Amniotic epithelial cell (primary cell): ENCODE measurements around the gene PHF11.
"Not testable (repeated sequence)": the region's sequence is repeated elsewhere in the genome, so short reads cannot be mapped to it uniquely, and the experiment has no call there.

Experiments used
- DNase-seq: peaks from one replicate; pipeline ENCODE4 v3.0.0-alpha.2; 2010; ENCODE audit warnings: low read depth

Gene PHF11

GRCh38 chr13:49546561-49546960, 50.8 kb downstream of the PHF11 start:
- no peak for DNase-seq

- DNase-seq = no peak
Measured at GRCh38 chr13:49549289-49549688, 53.5 kb downstream of the PHF11 start.

- DNase-seq = no peak
Measured at GRCh38 chr13:49550942-49551644, 55.3 kb downstream of the PHF11 start.

GRCh38 chr13:49553888-49554287, 58.1 kb downstream of the PHF11 start:
- DNase-seq = no peak

GRCh38 chr13:49554387-49554786, 58.6 kb downstream of the PHF11 start:
- no peak for DNase-seq

- DNase-seq = no peak
Measured at GRCh38 chr13:49559006-49559405, 63.3 kb downstream of the PHF11 start.

- DNase-seq = peak; percentile 89
Measured at GRCh38 chr13:49560270-49561061, 64.7 kb downstream of the PHF11 start.

- DNase-seq = peak; percentile 96
Measured at GRCh38 chr13:49561062-49561410, 65.3 kb downstream of the PHF11 start.

GRCh38 chr13:49563516-49563915, 67.8 kb downstream of the PHF11 start:
- DNase-seq = peak; percentile 87

GRCh38 chr13:49565461-49565860, 69.7 kb downstream of the PHF11 start:
- not testable (repeated sequence) for DNase-seq

- no peak for DNase-seq
Measured at GRCh38 chr13:49566461-49566860, 70.7 kb downstream of the PHF11 start.

GRCh38 chr13:49567491-49567890, 71.7 kb downstream of the PHF11 start:
- DNase-seq = no peak

- peak; percentile 30 for DNase-seq
Measured at GRCh38 chr13:49569993-49570689, 74.4 kb downstream of the PHF11 start.

- no peak for DNase-seq
Measured at GRCh38 chr13:49571299-49572240, 75.8 kb downstream of the PHF11 start.
